Esophagus muscularis mucosa (tissue), 3 donors: ENCODE data around the gene CEL.

ENCODE experiments used
- CTCF ChIP-seq, 3 experiments: fragments of 200-600 bp in 2 of 3; fragments of 450-650 bp in 1 of 3; sonication (generic) in 2 of 3; IDR thresholded peaks; one replicate each; pipeline ENCODE4 v1.5.1; 2017 to 2019; ENCODE audit warnings: antibody characterized with exemption in 3 of 3, mild to moderate bottlenecking in 2 of 3, moderate library complexity in 1 of 3
- POLR2A ChIP-seq: fragments of 450-650 bp; IDR thresholded peaks from one replicate; pipeline ENCODE4 v1.6.1; 2017; ENCODE audit warnings: antibody characterized with exemption, moderate library complexity, mild to moderate bottlenecking, low read depth
- POLR2AphosphoS5 ChIP-seq, 2 donors: sonication (generic); formaldehyde crosslinking; IDR thresholded peaks; one replicate each; pipeline ENCODE4 v1.6.1; 2017; ENCODE audit warnings: antibody characterized with exemption in 2 of 2

- TF ChIP-seq CTCF (IDR thresholded peaks at IDR 0.05) = no peak
- TF ChIP-seq POLR2A = no peak
- TF ChIP-seq POLR2AphosphoS5 (IDR thresholded peaks at IDR 0.05) = no peak
These were observed 10.4 kb upstream of the CEL start for GRCh38 chr9:133051281-133051900.
